SK-N-SH treated with all-trans-retinoic acid at 6 μM for 48 hours (cell line): ENCODE data around the gene ADGRB3.

Experiments used
- ATAC-seq: fragments of 200-7000 bp; cut with Tn5 transposase; 3 replicates; pipeline ENCODE4 v1.9.1; 2020; ENCODE audit warnings: mild to moderate bottlenecking, moderate library complexity
- BACH2 ChIP-seq: fragments of 250-450 bp; sonication (Bioruptor Pico); IDR thresholded peaks from 2 replicates; pipeline ENCODE4 v1.9.0; 2021; ENCODE audit warnings: mild to moderate bottlenecking, borderline replicate concordance
- CSDC2 ChIP-seq: fragments of 250-450 bp; sonication (Bioruptor Pico); IDR thresholded peaks from 2 replicates; pipeline ENCODE4 v1.5.0; 2020; ENCODE audit warnings: mild to moderate bottlenecking, moderate library complexity
- GLIS3 ChIP-seq: fragments of 250-450 bp; sonication (Bioruptor Pico); IDR thresholded peaks from 2 replicates; pipeline ENCODE4 v1.5.0; 2020; ENCODE audit warnings: mild to moderate bottlenecking, moderate library complexity
- ISL1 ChIP-seq: fragments of 250-450 bp; sonication (Bioruptor Pico); IDR thresholded peaks from 2 replicates; pipeline ENCODE4 v2.1.2; 2022; ENCODE audit warnings: mild to moderate bottlenecking, moderate library complexity
- OSR1 ChIP-seq: fragments of 250-450 bp; sonication (Bioruptor Pico); IDR thresholded peaks from 2 replicates; pipeline ENCODE4 v1.8.0; 2022; ENCODE audit warnings: moderate library complexity, mild to moderate bottlenecking, inconsistent platforms
- PPARA ChIP-seq: fragments of 250-450 bp; sonication (Bioruptor Pico); IDR thresholded peaks from 2 replicates; pipeline ENCODE4 v1.5.0; 2020; ENCODE audit warnings: mild to moderate bottlenecking, borderline replicate concordance
- RARB ChIP-seq: fragments of 250-450 bp; sonication (Bioruptor Pico); IDR thresholded peaks from 2 replicates; pipeline ENCODE4 v1.8.0; 2021; ENCODE audit warnings: mild to moderate bottlenecking, moderate library complexity
- TCF4 ChIP-seq: fragments of 250-450 bp; sonication (Bioruptor Pico); IDR thresholded peaks from 2 replicates; pipeline ENCODE4 v1.8.0; 2021; ENCODE audit warnings: mild to moderate bottlenecking, moderate library complexity, borderline replicate concordance
- ZFP3 ChIP-seq: fragments of 250-450 bp; sonication (Bioruptor Pico); IDR thresholded peaks from 2 replicates; pipeline ENCODE4 v1.5.0; 2020; ENCODE audit warnings: mild to moderate bottlenecking, moderate library complexity
- ZFP30 ChIP-seq: fragments of 450-650 bp; formaldehyde crosslinking; IDR thresholded peaks from 2 replicates; pipeline ENCODE4 v1.5.0; 2022; ENCODE audit warnings: mild to moderate bottlenecking, moderate library complexity
- ZNF565 ChIP-seq: fragments of 450-650 bp; formaldehyde crosslinking; conservative IDR thresholded peaks from 2 replicates; pipeline ENCODE4 v1.5.0; 2020; ENCODE audit warnings: low read depth, mild to moderate bottlenecking, moderate library complexity
- ZNF70 ChIP-seq: fragments of 450-650 bp; formaldehyde crosslinking; IDR thresholded peaks from 2 replicates; pipeline ENCODE4 v1.5.0; 2020; ENCODE audit warnings: mild to moderate bottlenecking, moderate library complexity
- ZNF8 ChIP-seq: fragments of 450-650 bp; formaldehyde crosslinking; IDR thresholded peaks from 2 replicates; pipeline ENCODE4 v1.5.0; 2020; ENCODE audit warnings: mild to moderate bottlenecking, moderate library complexity
- TF ChIP-seq, protein P1 (sequence below): fragments of 250-450 bp; sonication (Bioruptor Pico); IDR thresholded peaks from 2 replicates; pipeline ENCODE4 v1.5.0; 2020; ENCODE audit warnings: mild to moderate bottlenecking, moderate library complexity
- TF ChIP-seq, protein P2 (sequence below): fragments of 250-450 bp; sonication (Bioruptor Pico); IDR thresholded peaks from 2 replicates; pipeline ENCODE4 v1.5.1; 2021; ENCODE audit warnings: mild to moderate bottlenecking, moderate library complexity
- TF ChIP-seq, protein P3 (sequence below): fragments of 250-450 bp; sonication (Bioruptor Pico); IDR thresholded peaks from 2 replicates; pipeline ENCODE4 v1.8.0; 2020; ENCODE audit warnings: mild to moderate bottlenecking, moderate library complexity, borderline replicate concordance
- TF ChIP-seq, protein P4 (sequence below): fragments of 250-450 bp; sonication (Bioruptor Pico); IDR thresholded peaks from 2 replicates; pipeline ENCODE4 v1.8.0; 2021; ENCODE audit warnings: low read depth, mild to moderate bottlenecking, moderate library complexity, borderline replicate concordance
- TF ChIP-seq, protein P5 (sequence below): fragments of 250-450 bp; sonication (Bioruptor Pico); IDR thresholded peaks from 2 replicates; pipeline ENCODE4 v1.5.1; 2020; ENCODE audit warnings: low read depth, mild to moderate bottlenecking, moderate library complexity

Gene ADGRB3

DNA sequence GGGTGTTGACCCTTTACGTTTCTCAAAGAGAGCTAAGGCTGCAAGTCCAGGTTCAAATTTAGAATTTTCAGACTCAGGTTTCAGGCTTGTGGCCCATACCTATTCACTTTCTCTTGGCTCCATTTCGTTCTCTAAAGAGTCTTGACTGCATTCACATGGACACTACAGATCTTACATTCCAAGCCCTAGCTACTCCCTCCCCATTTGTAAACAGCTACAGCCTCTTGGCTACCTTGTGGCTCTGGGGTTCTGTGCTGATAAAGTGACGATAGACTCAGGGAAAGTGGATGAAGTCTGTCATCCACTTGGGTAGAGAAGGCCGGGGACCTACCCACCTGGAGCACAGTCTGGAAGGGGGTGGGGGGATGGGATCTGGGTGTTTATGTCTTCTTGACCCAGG is 658.4 kb downstream of the ADGRB3 start:
- TF ChIP-seq ZNF565 (CRISPR knock-in tag) (no peak), GLIS3 (CRISPR knock-in tag) (no peak), CSDC2 (CRISPR knock-in tag) (no peak), BACH2 (CRISPR knock-in tag) (no peak), ISL1 (CRISPR knock-in tag) (no peak), PPARA (CRISPR knock-in tag) (no peak), ZFP3 (no peak), TCF4 (CRISPR knock-in tag) (no peak), ZNF8 (CRISPR knock-in tag) (no peak)
- TF ChIP-seq, protein P1, sequence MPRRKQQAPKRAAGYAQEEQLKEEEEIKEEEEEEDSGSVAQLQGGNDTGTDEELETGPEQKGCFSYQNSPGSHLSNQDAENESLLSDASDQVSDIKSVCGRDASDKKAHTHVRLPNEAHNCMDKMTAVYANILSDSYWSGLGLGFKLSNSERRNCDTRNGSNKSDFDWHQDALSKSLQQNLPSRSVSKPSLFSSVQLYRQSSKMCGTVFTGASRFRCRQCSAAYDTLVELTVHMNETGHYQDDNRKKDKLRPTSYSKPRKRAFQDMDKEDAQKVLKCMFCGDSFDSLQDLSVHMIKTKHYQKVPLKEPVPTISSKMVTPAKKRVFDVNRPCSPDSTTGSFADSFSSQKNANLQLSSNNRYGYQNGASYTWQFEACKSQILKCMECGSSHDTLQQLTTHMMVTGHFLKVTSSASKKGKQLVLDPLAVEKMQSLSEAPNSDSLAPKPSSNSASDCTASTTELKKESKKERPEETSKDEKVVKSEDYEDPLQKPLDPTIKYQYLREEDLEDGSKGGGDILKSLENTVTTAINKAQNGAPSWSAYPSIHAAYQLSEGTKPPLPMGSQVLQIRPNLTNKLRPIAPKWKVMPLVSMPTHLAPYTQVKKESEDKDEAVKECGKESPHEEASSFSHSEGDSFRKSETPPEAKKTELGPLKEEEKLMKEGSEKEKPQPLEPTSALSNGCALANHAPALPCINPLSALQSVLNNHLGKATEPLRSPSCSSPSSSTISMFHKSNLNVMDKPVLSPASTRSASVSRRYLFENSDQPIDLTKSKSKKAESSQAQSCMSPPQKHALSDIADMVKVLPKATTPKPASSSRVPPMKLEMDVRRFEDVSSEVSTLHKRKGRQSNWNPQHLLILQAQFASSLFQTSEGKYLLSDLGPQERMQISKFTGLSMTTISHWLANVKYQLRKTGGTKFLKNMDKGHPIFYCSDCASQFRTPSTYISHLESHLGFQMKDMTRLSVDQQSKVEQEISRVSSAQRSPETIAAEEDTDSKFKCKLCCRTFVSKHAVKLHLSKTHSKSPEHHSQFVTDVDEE = no peak
- TF ChIP-seq, protein P2, sequence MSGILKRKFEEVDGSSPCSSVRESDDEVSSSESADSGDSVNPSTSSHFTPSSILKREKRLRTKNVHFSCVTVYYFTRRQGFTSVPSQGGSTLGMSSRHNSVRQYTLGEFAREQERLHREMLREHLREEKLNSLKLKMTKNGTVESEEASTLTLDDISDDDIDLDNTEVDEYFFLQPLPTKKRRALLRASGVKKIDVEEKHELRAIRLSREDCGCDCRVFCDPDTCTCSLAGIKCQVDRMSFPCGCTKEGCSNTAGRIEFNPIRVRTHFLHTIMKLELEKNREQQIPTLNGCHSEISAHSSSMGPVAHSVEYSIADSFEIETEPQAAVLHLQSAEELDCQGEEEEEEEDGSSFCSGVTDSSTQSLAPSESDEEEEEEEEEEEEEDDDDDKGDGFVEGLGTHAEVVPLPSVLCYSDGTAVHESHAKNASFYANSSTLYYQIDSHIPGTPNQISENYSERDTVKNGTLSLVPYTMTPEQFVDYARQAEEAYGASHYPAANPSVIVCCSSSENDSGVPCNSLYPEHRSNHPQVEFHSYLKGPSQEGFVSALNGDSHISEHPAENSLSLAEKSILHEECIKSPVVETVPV = no peak
- TF ChIP-seq, protein P3, sequence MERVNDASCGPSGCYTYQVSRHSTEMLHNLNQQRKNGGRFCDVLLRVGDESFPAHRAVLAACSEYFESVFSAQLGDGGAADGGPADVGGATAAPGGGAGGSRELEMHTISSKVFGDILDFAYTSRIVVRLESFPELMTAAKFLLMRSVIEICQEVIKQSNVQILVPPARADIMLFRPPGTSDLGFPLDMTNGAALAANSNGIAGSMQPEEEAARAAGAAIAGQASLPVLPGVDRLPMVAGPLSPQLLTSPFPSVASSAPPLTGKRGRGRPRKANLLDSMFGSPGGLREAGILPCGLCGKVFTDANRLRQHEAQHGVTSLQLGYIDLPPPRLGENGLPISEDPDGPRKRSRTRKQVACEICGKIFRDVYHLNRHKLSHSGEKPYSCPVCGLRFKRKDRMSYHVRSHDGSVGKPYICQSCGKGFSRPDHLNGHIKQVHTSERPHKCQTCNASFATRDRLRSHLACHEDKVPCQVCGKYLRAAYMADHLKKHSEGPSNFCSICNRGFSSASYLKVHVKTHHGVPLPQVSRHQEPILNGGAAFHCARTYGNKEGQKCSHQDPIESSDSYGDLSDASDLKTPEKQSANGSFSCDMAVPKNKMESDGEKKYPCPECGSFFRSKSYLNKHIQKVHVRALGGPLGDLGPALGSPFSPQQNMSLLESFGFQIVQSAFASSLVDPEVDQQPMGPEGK (CRISPR knock-in tag) = no peak
- no peak for ATAC-seq

DNA sequence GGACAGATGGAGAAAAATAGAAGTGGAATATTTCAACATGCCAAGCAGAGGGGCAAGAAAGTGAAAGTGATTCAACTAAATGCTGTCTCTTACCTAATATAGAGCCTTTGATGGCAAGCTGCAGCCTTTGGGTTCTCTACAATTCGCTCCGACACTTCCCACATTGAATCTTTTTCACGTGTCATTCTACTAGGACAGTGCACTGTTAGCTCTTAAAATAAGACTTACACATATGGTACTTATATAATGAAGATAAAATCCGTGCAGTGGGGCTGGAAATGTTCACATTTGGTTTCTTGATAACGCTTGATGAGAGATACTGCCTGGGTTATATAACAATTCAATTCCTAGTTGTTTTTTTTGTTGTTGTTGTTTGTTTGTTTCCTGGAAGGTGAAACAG is 659.3 kb downstream of the ADGRB3 start:
- no peak for ATAC-seq
- TF ChIP-seq TCF4 (CRISPR knock-in tag) (peak; percentile 24; the same call in 1 of the 2 replicates), CSDC2 (CRISPR knock-in tag) (no peak), GLIS3 (CRISPR knock-in tag) (no peak)

DNA sequence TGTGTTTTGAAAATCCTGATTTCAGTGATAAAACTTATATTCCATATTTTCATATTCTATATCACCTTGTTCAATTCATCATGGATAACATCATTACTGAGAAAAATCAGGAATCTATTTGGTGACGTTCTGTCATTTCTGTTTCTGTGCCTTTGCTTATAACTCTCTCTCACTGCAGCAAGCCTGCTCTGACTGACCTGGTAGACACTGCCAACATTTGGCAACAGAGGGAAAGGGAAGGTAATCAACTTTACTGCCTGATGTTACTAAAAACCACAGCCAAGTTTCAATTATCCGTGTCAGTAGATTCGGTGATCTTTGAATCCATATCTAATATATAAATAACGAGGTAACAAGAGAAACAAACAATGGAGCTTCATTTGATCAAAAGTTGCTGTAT is 659.8 kb downstream of the ADGRB3 start:
- ATAC-seq = no peak
- TF ChIP-seq, protein P4, sequence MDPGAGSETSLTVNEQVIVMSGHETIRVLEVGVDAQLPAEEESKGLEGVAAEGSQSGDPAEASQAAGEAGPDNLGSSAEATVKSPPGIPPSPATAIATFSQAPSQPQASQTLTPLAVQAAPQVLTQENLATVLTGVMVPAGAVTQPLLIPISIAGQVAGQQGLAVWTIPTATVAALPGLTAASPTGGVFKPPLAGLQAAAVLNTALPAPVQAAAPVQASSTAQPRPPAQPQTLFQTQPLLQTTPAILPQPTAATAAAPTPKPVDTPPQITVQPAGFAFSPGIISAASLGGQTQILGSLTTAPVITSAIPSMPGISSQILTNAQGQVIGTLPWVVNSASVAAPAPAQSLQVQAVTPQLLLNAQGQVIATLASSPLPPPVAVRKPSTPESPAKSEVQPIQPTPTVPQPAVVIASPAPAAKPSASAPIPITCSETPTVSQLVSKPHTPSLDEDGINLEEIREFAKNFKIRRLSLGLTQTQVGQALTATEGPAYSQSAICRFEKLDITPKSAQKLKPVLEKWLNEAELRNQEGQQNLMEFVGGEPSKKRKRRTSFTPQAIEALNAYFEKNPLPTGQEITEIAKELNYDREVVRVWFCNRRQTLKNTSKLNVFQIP (CRISPR knock-in tag) = no peak
- TF ChIP-seq CSDC2 (CRISPR knock-in tag) (no peak), RARB (CRISPR knock-in tag) (no peak), OSR1 (CRISPR knock-in tag) (no peak), ZFP30 (no peak), ZNF8 (CRISPR knock-in tag) (no peak), ZNF565 (CRISPR knock-in tag) (no peak), TCF4 (CRISPR knock-in tag) (no peak), ZNF70 (CRISPR knock-in tag) (no peak)
- TF ChIP-seq, protein P1 = no peak
- TF ChIP-seq, protein P5, sequence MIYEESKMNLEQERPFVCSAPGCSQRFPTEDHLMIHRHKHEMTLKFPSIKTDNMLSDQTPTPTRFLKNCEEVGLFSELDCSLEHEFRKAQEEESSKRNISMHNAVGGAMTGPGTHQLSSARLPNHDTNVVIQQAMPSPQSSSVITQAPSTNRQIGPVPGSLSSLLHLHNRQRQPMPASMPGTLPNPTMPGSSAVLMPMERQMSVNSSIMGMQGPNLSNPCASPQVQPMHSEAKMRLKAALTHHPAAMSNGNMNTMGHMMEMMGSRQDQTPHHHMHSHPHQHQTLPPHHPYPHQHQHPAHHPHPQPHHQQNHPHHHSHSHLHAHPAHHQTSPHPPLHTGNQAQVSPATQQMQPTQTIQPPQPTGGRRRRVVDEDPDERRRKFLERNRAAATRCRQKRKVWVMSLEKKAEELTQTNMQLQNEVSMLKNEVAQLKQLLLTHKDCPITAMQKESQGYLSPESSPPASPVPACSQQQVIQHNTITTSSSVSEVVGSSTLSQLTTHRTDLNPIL (CRISPR knock-in tag) = no peak
- TF ChIP-seq, all 23 proteins: peak for 0
